HepG2 (cell line): ENCODE measurements around the gene PPP1R18. TPM values are rescaled to one million over a fixed set of nuclear protein-coding genes. Genes with fewer than 3 reads are reported as not detected.

Experiments
- ETV5 ChIP-seq: IDR thresholded peaks from 2 replicates; pipeline ENCODE4 v1.6.1; 2018; ENCODE audit warnings: missing biosample characterization, missing genetic modification reagents, inconsistent platforms, borderline replicate concordance
- HNRNPUL1 ChIP-seq: fragments of 200-400 bp; formaldehyde crosslinking; IDR thresholded peaks from 2 replicates; pipeline ENCODE4 v1.6.1; 2017; ENCODE audit warnings: low read depth, mild to moderate bottlenecking, low read length, moderate library complexity
- MXD4 ChIP-seq: IDR thresholded peaks from 2 replicates; pipeline ENCODE4 v1.6.1; 2016; ENCODE audit warnings: mild to moderate bottlenecking, missing biosample characterization, missing genetic modification reagents
- NFATC3 ChIP-seq: sonication (generic); formaldehyde crosslinking; IDR thresholded peaks from 2 replicates; pipeline ENCODE4 v1.5.1; 2020; ENCODE audit warnings: mild to moderate bottlenecking, missing genetic modification reagents
- RARA ChIP-seq: IDR thresholded peaks from 2 replicates; pipeline ENCODE4 v1.6.1; 2016; ENCODE audit warnings: missing genetic modification reagents, missing compliant biosample characterization
- SPEN ChIP-seq: sonication (generic); formaldehyde crosslinking; IDR thresholded peaks from 2 replicates; pipeline ENCODE4 v1.5.1; 2020; ENCODE audit warnings: low read depth, mild to moderate bottlenecking, missing genetic modification reagents
- ZFP41 ChIP-seq: sonication (generic); formaldehyde crosslinking; IDR thresholded peaks from 2 replicates; pipeline ENCODE4 v1.4.0; 2020; ENCODE audit warnings: mild to moderate bottlenecking, missing genetic modification reagents, borderline replicate concordance
- ZNF205 ChIP-seq: IDR thresholded peaks from 2 replicates; pipeline ENCODE4 v1.6.1; 2018; ENCODE audit warnings: missing biosample characterization, missing genetic modification reagents
- ZNF224 ChIP-seq: sonication (generic); formaldehyde crosslinking; IDR thresholded peaks from 2 replicates; pipeline ENCODE4 v1.5.0; 2020; ENCODE audit warnings: mild to moderate bottlenecking, missing genetic modification reagents
- ZNF713 ChIP-seq: sonication (generic); formaldehyde crosslinking; IDR thresholded peaks from 2 replicates; pipeline ENCODE4 v1.4.0; 2020; ENCODE audit warnings: mild to moderate bottlenecking, missing genetic modification reagents
- ZNF747 ChIP-seq: sonication (generic); formaldehyde crosslinking; IDR thresholded peaks from 2 replicates; pipeline ENCODE4 v1.8.1; 2023; ENCODE audit warnings: missing genetic modification reagents, mild to moderate bottlenecking, borderline replicate concordance
- ZNF749 ChIP-seq: sonication (generic); formaldehyde crosslinking; IDR thresholded peaks from 2 replicates; pipeline ENCODE4 v1.8.0; 2022; ENCODE audit warnings: mild to moderate bottlenecking, missing genetic modification reagents, moderate library complexity, borderline replicate concordance
- ZSCAN20 ChIP-seq: sonication (generic); formaldehyde crosslinking; IDR thresholded peaks from 2 replicates; pipeline ENCODE4 v1.4.0; 2020; ENCODE audit warnings: missing genetic modification reagents, mild to moderate bottlenecking, borderline replicate concordance
- polyA plus RNA-seq, 8 experiments: library from polyadenylated mRNA; depleted of rRNA in 3 of 8; stranded (reverse) in 7 of 8; unstranded in 1 of 8; fragments of >200 nt; fragmentation: Illumina TruSeq in 4 of 8; extraction: Trizol in 4 of 8; gene quantifications; 2 replicates each; pipeline versions ENCODE4 v1.2.1 to v1.2.3, GENCODE V29; 2011 to 2016; ENCODE audit warnings: low read depth in 4 of 8, missing spikeins in 1 of 8, mixed read lengths in 1 of 8; ENCODE audit not compliant: insufficient read depth in 1 of 8
- total RNA-seq, 5 experiments: library from RNA; depleted of rRNA; stranded (reverse); fragments of >200 nt; fragmentation: Illumina TruSeq; extraction: Trizol; gene quantifications; 2 replicates each; pipeline ENCODE4 v1.2.3, GENCODE V29; 2016; ENCODE audit warnings: low read depth in 1 of 5
- TF ChIP-seq, protein P1 (sequence below): sonication (generic); formaldehyde crosslinking; IDR thresholded peaks from 2 replicates; pipeline ENCODE4 v1.4.0; 2020; ENCODE audit warnings: missing genetic modification reagents; ENCODE audit errors: not compliant biosample characterization
- TF ChIP-seq, protein P2 (sequence below): sonication (generic); formaldehyde crosslinking; IDR thresholded peaks from 2 replicates; pipeline ENCODE4 v1.4.0; 2020; ENCODE audit warnings: missing genetic modification reagents
- TF ChIP-seq, protein P3 (sequence below): sonication (generic); formaldehyde crosslinking; IDR thresholded peaks from 2 replicates; pipeline ENCODE4 v1.4.0; 2020; ENCODE audit warnings: missing genetic modification reagents
- TF ChIP-seq, protein P4 (sequence below): sonication (generic); IDR thresholded peaks from 2 replicates; pipeline ENCODE4 v1.6.1; 2016; ENCODE audit warnings: low read depth, borderline replicate concordance
- TF ChIP-seq, protein P5 (sequence below): sonication (generic); formaldehyde crosslinking; IDR thresholded peaks from 2 replicates; pipeline ENCODE4 v1.8.0; 2022; ENCODE audit warnings: missing genetic modification reagents, mild to moderate bottlenecking, moderate library complexity, borderline replicate concordance
- TF ChIP-seq, protein P6 (sequence below): sonication (generic); formaldehyde crosslinking; IDR thresholded peaks from 2 replicates; pipeline ENCODE4 v1.4.0; 2020; ENCODE audit warnings: missing genetic modification reagents
- TF ChIP-seq, protein P7 (sequence below): sonication (generic); formaldehyde crosslinking; IDR thresholded peaks from 2 replicates; pipeline ENCODE4 v1.4.0; 2020; ENCODE audit warnings: missing genetic modification reagents

The PPP1R18 gene
- total and polyA plus RNA-seq, 2 of the 13 experiments (the other 11 are each of a cell fraction or from before 2014, with no cell fraction given), result 4.9 to 9.2 TPM

DNA sequence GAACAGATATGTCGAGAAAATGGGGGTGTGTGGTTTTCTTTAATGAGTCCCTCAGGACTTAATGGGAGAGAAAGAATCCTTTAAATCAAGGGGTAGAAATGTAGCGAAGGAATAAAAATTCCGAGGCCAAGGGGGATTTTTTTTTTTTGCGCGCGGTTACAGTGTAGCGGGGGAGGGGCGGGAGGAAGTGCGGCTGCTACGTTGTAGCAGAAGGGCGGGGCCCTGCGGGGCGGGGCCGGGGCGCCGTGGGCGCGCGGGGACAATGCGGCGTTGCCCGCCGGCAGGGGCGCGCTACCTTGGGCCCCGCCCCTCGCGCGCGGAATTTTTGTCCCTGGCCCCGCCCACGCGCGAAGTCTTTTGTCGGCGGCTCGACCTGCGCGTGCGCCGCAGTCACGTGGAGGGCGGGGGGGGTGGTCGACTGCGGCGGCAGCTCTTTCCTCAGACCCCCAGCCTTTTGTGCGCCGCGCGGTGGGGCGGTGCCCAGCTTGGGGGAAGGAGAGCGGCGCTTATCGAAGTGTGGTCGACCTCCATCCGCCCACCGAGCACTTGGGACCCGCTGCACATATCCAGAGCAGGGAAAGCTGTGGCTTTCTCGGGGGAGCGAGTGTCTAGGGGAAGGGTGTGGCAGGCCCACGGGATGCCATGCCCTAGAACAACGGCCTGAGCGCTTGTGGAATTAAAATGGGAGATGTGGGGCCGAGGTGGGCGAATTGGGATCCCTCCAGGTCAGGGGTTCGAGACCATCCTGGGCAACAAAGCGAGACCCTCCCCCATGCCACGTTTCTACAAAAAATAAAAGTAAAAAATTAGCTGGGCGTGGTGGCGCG is 35.0 kb upstream of the PPP1R18 start (continued):
- TF ChIP-seq, protein P1, sequence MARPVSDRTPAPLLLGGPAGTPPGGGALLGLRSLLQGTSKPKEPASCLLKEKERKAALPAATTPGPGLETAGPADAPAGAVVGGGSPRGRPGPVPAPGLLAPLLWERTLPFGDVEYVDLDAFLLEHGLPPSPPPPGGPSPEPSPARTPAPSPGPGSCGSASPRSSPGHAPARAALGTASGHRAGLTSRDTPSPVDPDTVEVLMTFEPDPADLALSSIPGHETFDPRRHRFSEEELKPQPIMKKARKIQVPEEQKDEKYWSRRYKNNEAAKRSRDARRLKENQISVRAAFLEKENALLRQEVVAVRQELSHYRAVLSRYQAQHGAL (CRISPR knock-in tag), result peak; percentile 62
- no peak for TF ChIP-seq ZNF749
- TF ChIP-seq RARA, result no peak
- TF ChIP-seq, protein P2, sequence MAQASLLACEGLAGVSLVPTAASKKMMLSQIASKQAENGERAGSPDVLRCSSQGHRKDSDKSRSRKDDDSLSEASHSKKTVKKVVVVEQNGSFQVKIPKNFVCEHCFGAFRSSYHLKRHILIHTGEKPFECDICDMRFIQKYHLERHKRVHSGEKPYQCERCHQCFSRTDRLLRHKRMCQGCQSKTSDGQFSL (CRISPR knock-in tag), result peak; percentile 98
- TF ChIP-seq, protein P3, sequence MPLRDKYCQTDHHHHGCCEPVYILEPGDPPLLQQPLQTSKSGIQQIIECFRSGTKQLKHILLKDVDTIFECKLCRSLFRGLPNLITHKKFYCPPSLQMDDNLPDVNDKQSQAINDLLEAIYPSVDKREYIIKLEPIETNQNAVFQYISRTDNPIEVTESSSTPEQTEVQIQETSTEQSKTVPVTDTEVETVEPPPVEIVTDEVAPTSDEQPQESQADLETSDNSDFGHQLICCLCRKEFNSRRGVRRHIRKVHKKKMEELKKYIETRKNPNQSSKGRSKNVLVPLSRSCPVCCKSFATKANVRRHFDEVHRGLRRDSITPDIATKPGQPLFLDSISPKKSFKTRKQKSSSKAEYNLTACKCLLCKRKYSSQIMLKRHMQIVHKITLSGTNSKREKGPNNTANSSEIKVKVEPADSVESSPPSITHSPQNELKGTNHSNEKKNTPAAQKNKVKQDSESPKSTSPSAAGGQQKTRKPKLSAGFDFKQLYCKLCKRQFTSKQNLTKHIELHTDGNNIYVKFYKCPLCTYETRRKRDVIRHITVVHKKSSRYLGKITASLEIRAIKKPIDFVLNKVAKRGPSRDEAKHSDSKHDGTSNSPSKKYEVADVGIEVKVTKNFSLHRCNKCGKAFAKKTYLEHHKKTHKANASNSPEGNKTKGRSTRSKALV (CRISPR knock-in tag), result no peak; the same call in 1 of the 2 replicates
- no peak for TF ChIP-seq ZFP41 (CRISPR knock-in tag)
- no peak for TF ChIP-seq HNRNPUL1
- peak; percentile 82 for TF ChIP-seq SPEN (CRISPR knock-in tag)
- TF ChIP-seq, protein P4, sequence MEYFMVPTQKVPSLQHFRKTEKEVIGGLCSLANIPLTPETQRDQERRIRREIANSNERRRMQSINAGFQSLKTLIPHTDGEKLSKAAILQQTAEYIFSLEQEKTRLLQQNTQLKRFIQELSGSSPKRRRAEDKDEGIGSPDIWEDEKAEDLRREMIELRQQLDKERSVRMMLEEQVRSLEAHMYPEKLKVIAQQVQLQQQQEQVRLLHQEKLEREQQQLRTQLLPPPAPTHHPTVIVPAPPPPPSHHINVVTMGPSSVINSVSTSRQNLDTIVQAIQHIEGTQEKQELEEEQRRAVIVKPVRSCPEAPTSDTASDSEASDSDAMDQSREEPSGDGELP, result no peak
- 0 out of 2 replicates have a peak, but pooled peaks have one; percentile 30 for TF ChIP-seq ZNF205 (CRISPR knock-in tag)
- TF ChIP-seq, protein P5, sequence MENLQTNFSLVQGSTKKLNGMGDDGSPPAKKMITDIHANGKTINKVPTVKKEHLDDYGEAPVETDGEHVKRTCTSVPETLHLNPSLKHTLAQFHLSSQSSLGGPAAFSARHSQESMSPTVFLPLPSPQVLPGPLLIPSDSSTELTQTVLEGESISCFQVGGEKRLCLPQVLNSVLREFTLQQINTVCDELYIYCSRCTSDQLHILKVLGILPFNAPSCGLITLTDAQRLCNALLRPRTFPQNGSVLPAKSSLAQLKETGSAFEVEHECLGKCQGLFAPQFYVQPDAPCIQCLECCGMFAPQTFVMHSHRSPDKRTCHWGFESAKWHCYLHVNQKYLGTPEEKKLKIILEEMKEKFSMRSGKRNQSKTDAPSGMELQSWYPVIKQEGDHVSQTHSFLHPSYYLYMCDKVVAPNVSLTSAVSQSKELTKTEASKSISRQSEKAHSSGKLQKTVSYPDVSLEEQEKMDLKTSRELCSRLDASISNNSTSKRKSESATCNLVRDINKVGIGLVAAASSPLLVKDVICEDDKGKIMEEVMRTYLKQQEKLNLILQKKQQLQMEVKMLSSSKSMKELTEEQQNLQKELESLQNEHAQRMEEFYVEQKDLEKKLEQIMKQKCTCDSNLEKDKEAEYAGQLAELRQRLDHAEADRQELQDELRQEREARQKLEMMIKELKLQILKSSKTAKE (CRISPR knock-in tag), result peak; percentile 32; the same call in 1 of the 2 replicates
- no peak for TF ChIP-seq ZNF713 (CRISPR knock-in tag)
- TF ChIP-seq ZNF747, result peak; percentile 51; the same call in 1 of the 2 replicates
- no peak for TF ChIP-seq NFATC3
- TF ChIP-seq, protein P6, sequence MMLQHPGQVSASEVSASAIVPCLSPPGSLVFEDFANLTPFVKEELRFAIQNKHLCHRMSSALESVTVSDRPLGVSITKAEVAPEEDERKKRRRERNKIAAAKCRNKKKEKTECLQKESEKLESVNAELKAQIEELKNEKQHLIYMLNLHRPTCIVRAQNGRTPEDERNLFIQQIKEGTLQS (CRISPR knock-in tag), result 0 out of 2 replicates have a peak, but pooled peaks have one; percentile 36
- peak; percentile 90 for TF ChIP-seq MXD4 (CRISPR knock-in tag)
- no peak; the same call in 1 of the 2 replicates for TF ChIP-seq ZSCAN20 (CRISPR knock-in tag)
- TF ChIP-seq, protein P7, sequence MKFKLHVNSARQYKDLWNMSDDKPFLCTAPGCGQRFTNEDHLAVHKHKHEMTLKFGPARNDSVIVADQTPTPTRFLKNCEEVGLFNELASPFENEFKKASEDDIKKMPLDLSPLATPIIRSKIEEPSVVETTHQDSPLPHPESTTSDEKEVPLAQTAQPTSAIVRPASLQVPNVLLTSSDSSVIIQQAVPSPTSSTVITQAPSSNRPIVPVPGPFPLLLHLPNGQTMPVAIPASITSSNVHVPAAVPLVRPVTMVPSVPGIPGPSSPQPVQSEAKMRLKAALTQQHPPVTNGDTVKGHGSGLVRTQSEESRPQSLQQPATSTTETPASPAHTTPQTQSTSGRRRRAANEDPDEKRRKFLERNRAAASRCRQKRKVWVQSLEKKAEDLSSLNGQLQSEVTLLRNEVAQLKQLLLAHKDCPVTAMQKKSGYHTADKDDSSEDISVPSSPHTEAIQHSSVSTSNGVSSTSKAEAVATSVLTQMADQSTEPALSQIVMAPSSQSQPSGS, result peak; percentile 59; the same call in 1 of the 2 replicates
- TF ChIP-seq ZNF224 (CRISPR knock-in tag), result no peak
- TF ChIP-seq ETV5, result 0 out of 2 replicates have a peak, but pooled peaks have one; percentile 6
